ENCODE results near the gene PPP1R3C.

PPP1R3C gene

GRCh38 chr10:91632671-91633550, at the start of gene PPP1R3C:
TSS of gene PPP1R3C (minus strand) at chr10:91633071. CDS start at chr10:91632969, 102 bp downstream.
- peak; percentile 81 to 83 for DNase-seq (ENCODE audit: low read depth in 2 of 2)

- DNase-seq (ENCODE audit: low read depth in 2 of 2): no peak
These were observed 48.7 kb upstream of the PPP1R3C start for GRCh38 chr10:91681361-91682276.

- DNase-seq (ENCODE audit: low read depth in 2 of 2): no peak
These were observed 47.6 kb upstream of the PPP1R3C start for GRCh38 chr10:91680487-91680886.

DNA sequence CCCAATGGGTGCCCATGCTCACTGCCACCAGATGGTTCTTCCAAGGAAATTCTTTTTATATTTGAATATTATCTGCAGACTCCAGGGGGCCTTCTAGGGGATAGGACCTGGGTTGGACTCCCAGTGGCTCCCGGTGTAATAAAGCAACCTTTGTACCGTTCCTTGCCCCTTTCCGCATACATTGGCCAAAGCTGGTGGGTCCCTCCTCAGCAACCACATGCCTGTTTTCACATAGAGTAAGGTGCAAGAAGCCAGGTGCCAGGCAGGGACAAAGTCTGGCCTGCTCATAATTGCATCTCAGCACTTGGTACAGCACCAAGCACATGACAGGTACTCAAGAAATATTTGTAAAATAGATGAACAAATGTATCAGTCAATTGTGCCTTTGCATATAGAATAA, 46.4 kb upstream of the PPP1R3C start:
- DNase-seq (ENCODE audit: low read depth in 2 of 2): no peak

DNA sequence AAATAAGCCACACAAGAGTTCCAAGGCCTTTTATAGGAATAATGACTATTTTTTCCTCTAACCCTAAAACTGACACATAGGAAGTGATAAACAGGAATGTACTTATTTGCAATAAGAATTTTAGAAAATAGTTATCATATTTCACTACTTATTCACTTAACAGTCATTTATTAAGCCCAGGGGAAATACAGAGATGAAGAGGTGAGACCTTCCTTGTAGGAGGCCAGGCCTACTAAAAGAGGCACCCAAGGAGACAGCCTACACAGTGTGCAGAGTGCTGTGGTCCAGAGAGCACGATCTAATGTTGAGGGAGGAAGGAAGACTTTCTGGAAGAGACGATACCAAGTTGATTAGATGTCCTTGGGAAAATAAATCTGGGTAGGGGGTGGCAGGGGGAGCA, 45.0 kb upstream of the PPP1R3C start:
- DNase-seq (ENCODE audit: low read depth in 2 of 2): no peak

DNA sequence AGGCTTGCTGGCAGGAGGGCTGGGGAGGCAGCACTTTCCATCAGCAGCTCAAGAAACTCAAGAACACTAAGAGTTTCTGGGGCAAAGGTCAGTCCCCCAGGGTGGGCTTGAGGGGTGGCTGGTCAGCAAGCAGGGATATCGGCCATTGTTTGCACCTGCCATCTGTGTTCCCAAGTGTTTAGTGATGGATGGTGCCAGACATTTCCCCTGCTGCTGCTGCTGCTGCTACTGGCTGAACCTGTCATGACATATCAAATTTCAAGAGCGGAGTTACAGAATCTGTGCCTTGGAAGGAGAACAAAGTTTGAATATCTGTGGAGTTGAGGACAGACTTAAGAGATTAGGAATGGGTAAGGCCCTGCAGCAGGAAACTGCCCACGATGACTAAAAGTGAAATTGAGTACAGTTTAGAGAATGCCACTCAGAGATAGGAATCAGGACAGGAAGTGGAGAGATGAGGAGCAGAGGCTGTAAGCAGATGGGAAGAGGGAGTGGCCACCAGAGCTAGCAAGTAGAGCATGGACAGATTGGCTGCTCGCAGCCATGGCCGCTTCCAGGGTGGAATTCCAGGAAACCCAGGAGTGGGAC, 39.2 kb upstream of the PPP1R3C start:
- peak; percentile 27 to 32 for DNase-seq (ENCODE audit: low read depth in 2 of 2)

- no peak for DNase-seq (ENCODE audit: low read depth in 2 of 2)
These were observed 36.0 kb upstream of the PPP1R3C start for GRCh38 chr10:91668913-91669312.

GRCh38 chr10:91665842-91666241, 33.0 kb upstream of the PPP1R3C start:
- DNase-seq (ENCODE audit: low read depth in 2 of 2): no peak

DNA sequence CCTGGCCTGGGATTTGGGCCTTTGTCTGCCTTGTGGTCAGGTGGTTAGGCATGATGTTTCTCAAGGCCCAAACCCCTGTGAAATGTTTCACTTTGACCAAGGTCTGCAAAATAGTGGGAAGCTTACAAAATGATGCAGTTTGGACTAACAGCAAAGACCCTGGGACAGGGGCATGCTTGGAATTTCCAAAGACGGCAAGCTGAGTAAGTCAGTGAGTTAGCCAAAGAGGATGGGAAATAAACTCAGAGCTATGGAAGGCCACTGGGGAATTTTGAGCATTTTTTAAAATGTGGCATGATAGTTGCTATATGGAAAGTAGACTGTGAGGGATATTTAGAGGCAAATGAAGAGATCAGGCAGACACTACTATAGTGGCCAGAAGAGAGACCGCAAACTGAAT, 31.6 kb upstream of the PPP1R3C start:
- no peak for DNase-seq (ENCODE audit: low read depth in 2 of 2)

DNA sequence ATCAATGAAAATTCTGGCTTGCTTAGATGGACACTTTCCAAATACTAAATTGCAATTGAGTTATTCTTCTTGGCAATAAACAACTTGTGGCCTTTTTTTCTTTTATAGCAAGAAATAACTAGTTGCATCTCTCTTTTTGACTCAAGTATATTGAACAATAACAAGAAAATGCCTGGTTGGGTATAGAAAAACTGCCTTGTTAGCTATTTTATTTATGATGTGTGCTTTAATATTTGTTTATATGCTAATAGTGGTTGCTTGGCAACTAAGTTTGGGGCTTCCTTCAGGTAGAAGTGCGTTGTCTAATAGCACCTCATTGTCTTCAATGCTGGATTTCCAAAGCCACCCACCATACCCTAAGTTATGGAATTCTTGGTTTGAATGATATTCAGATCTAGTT, 30.1 kb upstream of the PPP1R3C start:
- no peak for DNase-seq (ENCODE audit: low read depth in 2 of 2)

DNA sequence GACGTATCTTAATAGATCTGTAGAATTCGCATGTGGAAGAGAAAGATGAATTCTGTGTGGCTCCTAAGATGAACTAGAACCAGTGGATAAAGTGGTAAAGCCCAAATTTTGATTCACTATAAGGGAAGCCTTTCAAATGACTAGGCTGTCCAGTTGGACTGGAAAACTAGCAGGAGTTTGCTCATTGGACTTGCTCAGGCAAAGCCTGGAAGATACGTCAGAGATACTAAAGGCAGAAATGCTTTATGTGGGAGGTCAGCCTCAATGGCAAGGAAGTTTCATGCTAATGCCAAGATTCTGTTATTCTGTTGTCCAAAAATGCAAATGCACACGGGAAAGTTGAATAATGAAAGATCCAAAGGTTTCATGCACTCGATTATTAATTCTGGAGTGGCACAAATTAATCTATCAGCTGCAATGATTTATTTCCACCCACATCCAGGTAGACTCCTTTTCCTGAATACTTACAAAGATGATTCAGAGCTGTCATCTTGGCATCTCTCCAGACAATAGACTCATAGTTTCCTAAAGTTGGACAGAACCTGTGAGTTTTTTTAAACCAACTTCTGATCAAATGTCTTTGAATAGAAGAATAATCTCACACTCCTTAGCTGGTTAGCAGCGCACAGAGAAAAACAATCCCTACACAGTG, 20.5 kb upstream of the PPP1R3C start:
- DNase-seq (ENCODE audit: low read depth in 2 of 2): peak in 1 of 2 experiments; percentile 37

DNA sequence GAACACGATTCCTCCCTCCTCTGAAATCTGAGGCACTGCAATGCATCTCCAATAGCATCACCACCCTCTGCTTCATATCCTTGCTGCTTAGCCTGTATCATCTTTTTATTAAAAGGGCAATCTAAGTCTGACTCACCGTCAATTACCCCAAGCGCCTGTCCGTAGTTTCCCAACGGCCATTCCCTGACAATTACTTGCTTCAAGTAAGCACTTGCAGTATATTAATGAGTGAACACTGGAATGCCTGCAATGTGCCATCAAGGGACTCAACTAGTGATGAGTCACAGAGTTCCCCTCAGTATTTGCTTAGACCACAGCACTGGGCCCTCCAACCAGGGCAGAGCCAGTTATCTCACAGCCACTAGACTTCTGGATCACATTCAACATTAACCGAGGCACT, 19.5 kb upstream of the PPP1R3C start:
- DNase-seq (ENCODE audit: low read depth in 2 of 2): peak; percentile 87 to 88

DNA sequence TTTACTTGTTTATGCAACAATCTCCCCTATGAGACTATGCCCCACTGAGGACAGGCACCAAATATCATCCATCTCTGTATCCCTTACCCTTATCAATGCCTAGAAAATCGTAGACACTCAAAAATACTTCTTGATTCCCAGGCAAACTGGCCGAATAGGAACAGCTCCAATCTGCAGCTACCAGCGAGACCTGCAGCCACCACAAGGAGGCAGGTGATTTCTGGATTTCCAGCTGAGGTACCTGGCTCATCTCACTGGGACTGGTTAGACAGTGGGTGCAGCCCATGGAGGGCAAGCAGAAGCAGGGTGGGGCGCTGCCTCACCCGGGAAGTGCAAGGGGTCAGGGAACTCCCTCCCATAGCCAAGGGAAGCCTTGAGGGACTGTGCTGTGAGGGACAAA, 10.8 kb upstream of the PPP1R3C start:
- DNase-seq (ENCODE audit: low read depth in 2 of 2): no peak

DNA sequence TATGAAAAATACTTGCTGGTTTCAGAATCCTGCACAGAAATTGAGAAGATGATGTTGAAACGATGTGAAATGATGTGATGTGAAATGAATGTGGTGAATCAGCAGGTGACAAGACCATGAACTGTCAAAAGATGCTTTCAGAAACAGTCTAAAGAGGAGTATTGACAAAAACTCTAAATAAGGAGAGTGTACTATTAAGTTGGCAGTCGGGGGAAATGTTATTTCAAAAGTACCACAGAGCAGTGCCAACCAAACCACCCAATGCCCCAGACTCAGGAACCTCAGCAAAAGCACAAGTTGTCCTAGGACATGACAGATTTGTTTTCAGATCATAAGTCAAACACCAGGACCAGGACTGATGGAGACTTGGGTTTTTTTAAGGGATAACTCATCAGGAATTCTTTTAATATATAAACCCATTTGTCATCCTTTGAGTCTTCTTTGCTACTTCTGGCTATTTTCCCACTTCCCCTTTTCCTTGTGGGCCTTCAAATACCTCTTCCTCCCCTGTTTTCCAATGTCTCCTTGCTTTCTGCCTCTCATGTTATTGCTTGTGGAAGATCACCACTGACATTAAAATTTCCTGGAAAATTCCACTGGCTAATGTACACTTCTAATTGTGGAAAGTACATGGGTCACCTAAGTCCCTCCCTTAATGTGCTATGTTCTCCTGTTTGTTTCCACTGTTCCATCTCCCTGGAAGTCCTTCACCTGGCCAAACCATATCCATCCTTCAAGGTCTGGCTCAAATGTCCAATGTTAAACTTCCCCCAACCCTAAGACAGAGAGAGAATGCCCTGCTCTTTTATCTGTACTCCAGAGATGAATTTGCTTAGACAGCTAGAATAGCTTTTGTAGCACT, 10.2 kb upstream of the PPP1R3C start:
- DNase-seq (ENCODE audit: low read depth in 2 of 2): no peak

- DNase-seq (ENCODE audit: low read depth in 2 of 2): no peak
These were observed 4.0 kb upstream of the PPP1R3C start for GRCh38 chr10:91636892-91637291.

- DNase-seq (ENCODE audit: low read depth in 2 of 2): peak; percentile 63 to 67
These were observed 2.8 kb upstream of the PPP1R3C start for GRCh38 chr10:91635401-91636400.

- no peak for DNase-seq (ENCODE audit: low read depth in 2 of 2)
These were observed 2.0 kb upstream of the PPP1R3C start for GRCh38 chr10:91634898-91635297.

- DNase-seq (ENCODE audit: low read depth in 2 of 2): no peak
These were observed 1.4 kb upstream of the PPP1R3C start for GRCh38 chr10:91634246-91634645.

DNA sequence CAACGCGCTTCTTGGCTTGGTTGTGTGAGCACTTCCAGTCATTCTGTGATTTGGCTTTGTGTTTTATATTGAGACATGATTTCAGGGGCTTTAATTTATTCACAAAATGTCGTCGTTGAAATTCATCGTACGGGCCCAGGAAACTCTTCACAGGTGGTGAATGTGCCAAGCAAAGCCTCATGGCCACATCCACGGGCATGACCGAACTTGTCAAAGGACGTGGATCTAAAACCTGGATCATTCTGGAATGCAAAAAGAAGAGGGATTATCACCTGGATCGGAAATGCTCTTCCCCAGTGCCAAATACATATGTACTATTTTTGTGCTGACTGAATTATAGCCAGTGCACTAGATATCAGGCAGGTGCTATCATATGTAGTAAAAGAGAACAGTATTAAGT, 2.2 kb downstream of the PPP1R3C start:
- no peak for DNase-seq (ENCODE audit: low read depth in 2 of 2)

Measured in fibroblast of skin of left quadriceps (primary cell).